Epithelial cell of prostate (primary cell): ENCODE data around the gene ADAM22.
"Not testable (repeated sequence)": the region's sequence is repeated elsewhere in the genome, so short reads cannot be mapped to it uniquely, and the experiment has no call there.

Experiments used
- DNase-seq: peaks from one replicate; pipeline ENCODE4 v3.0.0-alpha.2; 2011; ENCODE audit warnings: low read depth, low spot score
- H3K27ac ChIP-seq: fragments of 450-650 bp; 2 replicates; pipeline ENCODE4 v1.5.1; 2017; ENCODE audit warnings: mild to moderate bottlenecking

Gene ADAM22, protein sequence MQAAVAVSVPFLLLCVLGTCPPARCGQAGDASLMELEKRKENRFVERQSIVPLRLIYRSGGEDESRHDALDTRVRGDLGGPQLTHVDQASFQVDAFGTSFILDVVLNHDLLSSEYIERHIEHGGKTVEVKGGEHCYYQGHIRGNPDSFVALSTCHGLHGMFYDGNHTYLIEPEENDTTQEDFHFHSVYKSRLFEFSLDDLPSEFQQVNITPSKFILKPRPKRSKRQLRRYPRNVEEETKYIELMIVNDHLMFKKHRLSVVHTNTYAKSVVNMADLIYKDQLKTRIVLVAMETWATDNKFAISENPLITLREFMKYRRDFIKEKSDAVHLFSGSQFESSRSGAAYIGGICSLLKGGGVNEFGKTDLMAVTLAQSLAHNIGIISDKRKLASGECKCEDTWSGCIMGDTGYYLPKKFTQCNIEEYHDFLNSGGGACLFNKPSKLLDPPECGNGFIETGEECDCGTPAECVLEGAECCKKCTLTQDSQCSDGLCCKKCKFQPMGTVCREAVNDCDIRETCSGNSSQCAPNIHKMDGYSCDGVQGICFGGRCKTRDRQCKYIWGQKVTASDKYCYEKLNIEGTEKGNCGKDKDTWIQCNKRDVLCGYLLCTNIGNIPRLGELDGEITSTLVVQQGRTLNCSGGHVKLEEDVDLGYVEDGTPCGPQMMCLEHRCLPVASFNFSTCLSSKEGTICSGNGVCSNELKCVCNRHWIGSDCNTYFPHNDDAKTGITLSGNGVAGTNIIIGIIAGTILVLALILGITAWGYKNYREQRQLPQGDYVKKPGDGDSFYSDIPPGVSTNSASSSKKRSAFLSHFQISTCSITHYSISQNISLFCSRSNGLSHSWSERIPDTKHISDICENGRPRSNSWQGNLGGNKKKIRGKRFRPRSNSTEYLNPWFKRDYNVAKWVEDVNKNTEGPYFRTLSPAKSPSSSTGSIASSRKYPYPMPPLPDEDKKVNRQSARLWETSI

DNA sequence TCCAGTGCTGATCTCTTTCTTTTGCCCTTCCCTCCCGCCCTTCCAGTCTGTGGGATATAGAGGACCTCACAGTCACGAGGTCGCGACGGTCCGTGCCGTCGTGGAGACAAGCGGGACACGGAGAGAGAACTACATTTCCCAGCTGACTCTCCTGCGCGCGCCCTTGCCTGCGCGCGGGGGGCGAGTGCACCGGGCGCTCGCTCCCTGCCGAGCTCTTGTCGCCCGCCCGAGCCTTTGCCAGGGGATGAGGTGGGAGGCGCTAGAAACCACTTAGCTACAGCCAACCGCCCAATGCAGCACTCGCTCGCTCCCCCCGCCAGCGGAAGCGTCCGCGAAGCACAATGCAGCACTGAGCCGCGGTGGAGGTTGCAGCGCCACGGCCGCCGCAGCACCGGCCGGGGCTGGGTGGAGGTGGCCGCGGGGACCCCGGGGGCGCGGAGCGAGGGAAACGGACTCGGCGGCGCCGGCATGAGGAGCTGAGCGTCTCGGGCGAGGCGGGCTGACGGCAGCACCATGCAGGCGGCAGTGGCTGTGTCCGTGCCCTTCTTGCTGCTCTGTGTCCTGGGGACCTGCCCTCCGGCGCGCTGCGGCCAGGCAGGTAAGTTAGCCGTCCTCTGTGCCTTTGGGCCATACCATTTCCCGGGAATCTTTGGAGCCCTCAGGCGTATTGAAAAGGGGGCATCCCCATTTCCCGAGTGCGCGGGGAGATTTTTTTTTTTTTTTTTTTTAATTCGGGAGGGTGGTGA lies at the start of gene ADAM22:
Gene ADAM22, plus strand, starts transcription at position 299 of the 746 bp plus-strand sequence. Its CDS starts 215 bp downstream, at position 514.
- DNase-seq: no peak
- no peak within 1 kb of the TSS for H3K27ac ChIP-seq

DNA sequence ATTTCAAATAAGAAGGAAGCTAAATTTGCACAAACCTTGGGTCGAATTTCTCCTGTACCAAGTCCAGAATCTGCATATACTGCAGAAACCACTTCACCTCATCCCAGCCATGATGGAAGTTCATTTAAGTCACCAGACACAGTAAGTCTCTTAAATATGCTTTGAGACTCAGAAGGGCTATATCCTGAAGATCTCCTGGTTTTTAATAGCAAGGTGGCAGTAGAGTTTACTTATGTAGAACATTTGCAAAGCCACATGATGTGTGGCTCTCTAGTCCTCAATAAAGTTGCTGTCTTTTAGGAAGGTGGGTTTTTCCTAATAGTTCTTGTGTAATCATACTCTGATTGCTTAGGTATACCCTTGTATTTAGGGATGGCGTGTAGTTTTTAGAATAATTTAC lies 49.0 kb upstream of the ADAM22 start:
- DNase-seq: no peak

DNA sequence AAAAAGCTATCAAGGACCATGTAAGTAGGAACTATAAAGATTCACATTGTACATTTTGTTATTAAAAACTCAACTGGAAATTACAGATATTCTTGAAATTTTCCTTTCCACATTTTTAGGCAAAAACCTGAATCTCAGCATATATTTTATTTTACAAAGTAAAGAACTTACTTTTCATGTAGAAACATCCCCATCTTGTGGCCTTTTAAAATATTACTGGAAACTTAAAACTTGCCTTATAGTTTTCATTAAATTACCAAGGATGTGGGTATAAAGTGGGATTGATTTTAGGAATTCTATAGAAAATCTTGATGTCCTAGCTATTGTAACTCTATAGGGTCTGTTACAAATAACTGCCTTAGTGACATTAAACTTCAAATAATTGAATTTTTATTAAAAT lies 47.2 kb upstream of the ADAM22 start:
- DNase-seq: no peak

More for the DNA sequence above, 49.0 kb upstream of the ADAM22 start:
- no peak overlapping the region for H3K27ac ChIP-seq

GRCh38 chr7:87895363-87895762 lies 38.7 kb upstream of the ADAM22 start:
- DNase-seq: no peak
- H3K27ac ChIP-seq: no peak overlapping the region

More for the DNA sequence above, 47.2 kb upstream of the ADAM22 start:
- H3K27ac ChIP-seq: no peak overlapping the region

GRCh38 chr7:87899255-87899654 lies 34.8 kb upstream of the ADAM22 start:
- no peak for DNase-seq
- H3K27ac ChIP-seq: no peak overlapping the region

- H3K27ac ChIP-seq: peak overlapping the region; percentile 7
- not testable (repeated sequence) for DNase-seq
Observed at GRCh38 chr7:87907136-87907906, 26.7 kb upstream of the ADAM22 start.

DNA sequence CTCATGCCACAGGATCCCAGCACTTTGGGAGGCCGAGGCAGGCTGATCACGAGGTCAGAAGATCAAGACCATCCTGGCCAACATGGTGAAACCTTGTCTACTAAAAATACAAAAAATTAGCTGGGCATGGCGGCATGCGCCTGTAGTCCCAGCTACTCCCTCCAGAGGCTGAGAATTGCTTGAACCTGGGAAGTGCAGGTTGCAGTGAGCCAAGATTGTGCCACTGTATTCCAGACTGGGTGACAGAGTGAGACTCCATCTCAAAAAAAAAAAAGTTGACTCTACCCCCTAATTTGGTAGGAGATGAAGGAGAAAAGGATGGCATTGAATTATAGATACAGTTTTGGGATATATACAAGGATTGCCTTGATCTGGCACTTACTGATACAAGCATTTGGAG lies 25.2 kb upstream of the ADAM22 start:
- DNase-seq, H3K27ac ChIP-seq: not testable (repeated sequence)

DNA sequence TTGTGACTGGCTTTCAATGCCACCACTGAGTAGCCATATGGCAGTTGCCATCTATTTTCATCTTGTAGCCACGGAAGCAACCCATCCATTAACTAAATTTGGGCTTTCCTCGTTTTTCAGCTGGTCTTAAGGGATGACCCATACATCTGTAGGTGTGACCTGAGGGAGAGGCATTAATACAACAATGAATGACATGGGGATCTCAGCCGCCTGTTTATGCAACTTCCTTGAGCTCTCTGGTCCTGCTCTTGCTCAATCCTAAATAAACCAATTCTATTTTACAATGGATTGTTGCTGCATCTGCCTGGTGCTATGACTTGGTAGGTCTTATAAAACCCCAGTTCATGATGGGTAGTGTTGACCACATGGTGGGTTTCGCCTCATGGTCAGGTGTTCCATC lies 21.9 kb upstream of the ADAM22 start:
- no peak overlapping the region for H3K27ac ChIP-seq
- DNase-seq: no peak

GRCh38 chr7:87918740-87919139 lies 15.3 kb upstream of the ADAM22 start:
- peak; percentile 70 for DNase-seq
- no peak overlapping the region for H3K27ac ChIP-seq

DNA sequence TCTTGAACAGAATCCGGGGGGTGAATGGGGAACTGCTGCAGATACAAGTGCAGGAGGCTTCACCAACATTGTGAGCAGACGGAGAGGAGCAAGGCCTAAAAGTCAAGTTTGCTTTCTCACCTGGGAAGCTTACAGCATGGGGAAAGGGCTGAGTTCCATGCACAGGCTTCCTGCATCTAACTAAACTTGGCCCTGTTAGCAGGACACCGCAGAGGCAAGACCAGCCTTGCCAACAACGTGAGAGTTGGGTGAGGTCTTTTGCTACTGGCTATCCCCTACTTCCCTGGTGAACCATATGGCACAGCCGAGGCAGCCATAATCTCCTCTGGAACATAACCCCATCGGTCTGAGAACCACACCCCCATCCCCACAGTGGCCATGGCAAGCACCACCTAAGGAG lies 14.2 kb upstream of the ADAM22 start:
- no peak for DNase-seq
- no peak overlapping the region for H3K27ac ChIP-seq

DNA sequence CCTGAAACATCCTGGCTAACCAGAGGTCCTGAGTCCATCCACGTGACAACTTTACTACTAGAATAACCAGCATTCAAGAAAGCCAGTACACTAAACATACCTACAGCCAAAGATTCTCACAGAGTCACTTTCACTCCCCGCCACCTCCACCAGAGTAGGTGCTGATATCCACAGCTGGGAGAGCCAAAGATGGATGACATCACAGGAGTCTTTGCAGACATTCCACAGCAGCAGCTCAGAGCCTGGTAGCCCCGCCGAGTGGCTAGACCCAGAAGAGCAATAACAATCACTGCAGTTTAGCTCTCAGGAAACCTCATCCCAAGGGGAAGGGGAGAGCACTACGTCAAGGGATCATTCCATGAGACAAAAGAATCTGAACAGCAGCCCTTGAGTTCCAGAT lies 13.5 kb upstream of the ADAM22 start:
- H3K27ac ChIP-seq: no peak overlapping the region
- no peak for DNase-seq

DNA sequence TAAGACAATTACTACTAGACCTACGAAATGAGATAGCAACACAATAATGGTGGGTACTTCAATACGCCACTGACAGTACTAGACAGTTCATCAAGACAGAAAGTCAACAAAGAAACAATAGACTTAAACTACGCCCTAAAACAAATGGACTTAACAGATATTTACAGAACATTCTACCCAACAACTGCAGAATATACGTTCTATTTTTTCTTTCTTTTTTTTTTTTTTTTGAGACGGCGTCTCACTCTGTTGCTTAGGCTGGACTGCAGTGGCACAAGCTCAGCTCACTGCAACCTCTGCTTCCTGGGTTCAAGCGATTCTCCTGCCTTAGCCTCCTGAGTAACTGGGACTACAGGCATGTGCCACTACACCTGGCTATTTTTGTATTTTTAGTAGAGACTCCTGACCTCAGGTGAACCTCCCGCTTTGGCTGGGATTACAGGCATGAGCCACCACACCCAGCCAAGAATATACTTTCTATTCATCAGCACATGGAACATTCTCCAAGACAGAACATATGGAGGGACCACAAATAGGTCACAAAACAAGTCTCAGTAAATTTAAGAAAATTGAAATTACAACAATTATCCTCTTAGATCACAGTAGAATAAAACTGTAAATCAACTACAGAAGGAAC lies 11.2 kb upstream of the ADAM22 start:
- DNase-seq, H3K27ac ChIP-seq: not testable (repeated sequence)

- H3K27ac ChIP-seq: no peak overlapping the region
- no peak for DNase-seq
Observed at GRCh38 chr7:87926581-87927461, 7.2 kb upstream of the ADAM22 start.

- no peak overlapping the region for H3K27ac ChIP-seq
- no peak for DNase-seq
Observed at GRCh38 chr7:87933605-87933952, 472 bp upstream of the ADAM22 start.

- H3K27ac ChIP-seq: no peak overlapping the region
- DNase-seq: no peak
Observed at GRCh38 chr7:87934699-87935383, 790 bp downstream of the ADAM22 start.

- DNase-seq: no peak
- H3K27ac ChIP-seq: no peak overlapping the region
Observed at GRCh38 chr7:87935384-87935706, 1.3 kb downstream of the ADAM22 start.

- no peak for DNase-seq
- no peak overlapping the region for H3K27ac ChIP-seq
Observed at GRCh38 chr7:87941138-87941537, 7.1 kb downstream of the ADAM22 start.

- H3K27ac ChIP-seq: no peak overlapping the region
- DNase-seq: no peak
Observed at GRCh38 chr7:87944547-87944946, 10.5 kb downstream of the ADAM22 start.
